Heart left ventricle (tissue), 16 donors: ENCODE measurements around the gene C10orf62. TPM values are rescaled to one million over a fixed set of nuclear protein-coding genes. Genes with fewer than 3 reads are reported as not detected.

Source experiments
- ATAC-seq, 4 donors: fragments of 200-7000 bp; cut with Tn5 transposase; one replicate each; pipeline ENCODE4 v1.9.1; 2020 to 2022; ENCODE audit warnings: moderate library complexity in 4 of 4, mild to moderate bottlenecking in 3 of 4, moderate number of reproducible peaks in 1 of 4
- DNase-seq, 5 donors: peaks; one replicate each; pipeline ENCODE4 v3.0.0-alpha.2; 2020
- H3K27ac ChIP-seq, 12 donors: fragments of 200-600 bp; sonication (generic) in 4 of 12; one replicate each; pipeline versions ENCODE4 v1.5.0 to v1.8.0; 2016 to 2022; ENCODE audit warnings: mild to moderate bottlenecking in 2 of 12
- H3K27me3 ChIP-seq, 9 donors: fragments of 200-600 bp; sonication (generic) in 2 of 9; one replicate each; pipeline versions ENCODE4 v1.5.1 to v1.8.0; 2016 to 2022; ENCODE audit warnings: mild to moderate bottlenecking in 3 of 9
- H3K36me3 ChIP-seq, 9 donors: fragments of 200-600 bp; sonication (generic) in 2 of 9; one replicate each; pipeline versions ENCODE4 v1.5.0 to v1.8.0; 2018 to 2022; ENCODE audit warnings: mild to moderate bottlenecking in 2 of 9
- H3K4me1 ChIP-seq, 12 donors: fragments of 200-600 bp; sonication (generic) in 4 of 12; one replicate each; pipeline versions ENCODE4 v1.5.0 to v1.8.0; 2016 to 2022; ENCODE audit warnings: mild to moderate bottlenecking in 3 of 12
- H3K4me3 ChIP-seq, 12 donors: fragments of 200-600 bp; sonication (generic) in 4 of 12; one replicate each; pipeline versions ENCODE4 v1.5.0 to v1.8.0; 2017 to 2022; ENCODE audit warnings: mild to moderate bottlenecking in 9 of 12, moderate library complexity in 4 of 12
- H3K9me3 ChIP-seq, 12 donors: fragments of 200-600 bp; sonication (generic) in 4 of 12; one replicate each; pipeline versions ENCODE4 v1.5.0 to v1.8.0; 2016 to 2022; ENCODE audit warnings: mild to moderate bottlenecking in 1 of 12
- POLR2A ChIP-seq, 2 donors: fragments of 450-650 bp; IDR thresholded peaks; one replicate each; pipeline ENCODE4 v1.6.1; 2017; ENCODE audit warnings: antibody characterized with exemption in 2 of 2, mild to moderate bottlenecking in 2 of 2, moderate library complexity in 2 of 2
- WGBS, 4 donors: extraction: QIAGEN DNeasy Blood & Tissue Kit in 2 of 4; methylation state at CpG; one replicate each; pipeline versions ENCODE4 v1.1.5 to v1.1.7; 2013 to 2018; 5-methylcytosine and 5-hydroxymethylcytosine counted together
- intact Hi-C, 10 donors: fragments of 100-400 bp; cut with DNase I; formaldehyde crosslinking; loops; one replicate each; pipeline versions ENCODE4 v1.11.1 to v1.14.2; 2022
- polyA plus RNA-seq, 2 donors: library from polyadenylated mRNA; stranded (reverse); fragments of 200-250 nt; gene quantifications; one replicate each; pipeline ENCODE4 v1.2.3, GENCODE V29; 2013
- total RNA-seq, 9 donors: library from RNA; depleted of rRNA in 2 of 9; stranded (reverse); fragments of >200 nt in 2 of 9; fragmentation: NEBNext Ultra II Directional in 3 of 9; extraction: Animal tissue kit (Norgen Biotek cat#: 25700) in 3 of 9; gene quantifications; one replicate each; pipeline versions ENCODE4 v1.1.0 to v1.2.4, GENCODE V29; 2016 to 2023
- TF ChIP-seq, protein P1 (sequence below), 12 donors: fragments of 200-600 bp; sonication (generic) in 4 of 12; IDR thresholded peaks; one replicate each; pipeline versions ENCODE4 v1.5.0 to v1.8.0; 2018 to 2022; ENCODE audit warnings: antibody characterized with exemption in 12 of 12, mild to moderate bottlenecking in 5 of 12
- donor health status: ischemic (EF 13 %, LVEDD 7.1; RV severe dilation, severe dysfunction).
- donor health status: healthy with polysubstance abuse.
- donor health status: DM: no; HTN: yes; CAD: no.
- donor health status: DM: no; HTN: no; CAD: no.
- donor health status: ischemic (EF 25% LVEDD 6.9; RV normal size, moderate dysfunction).
- donor health status: ischemic (EF 25% LVEDD 5.7; RV mildly dilated, moderate dysfunction).
- donor health status: healthy.
- donor health status: DM: yes; HTN: yes; CAD: no.
- donor health status: ischemic (EF 35%, LVEDD 5.7; RV mildly dilated, moderate dysfunction).
- donor health status: nonischemic (EF 11% LVEDD 7.7; RV severe dilation, severe dysfunction).
- donor health status: DM: yes; HTN: yes; CAD: no.
- donor health status: PGD.
- donor health status: ischemic (EF 29% LVEDD 5.4; RV normal size, mild dysfunction).
- donor health status: nonischemic (EF 23%, LVEDD 6.1; RV moderate dilation, normal function).

C10orf62 gene
- total and polyA plus RNA-seq, 11 donors, result 0.24 to 2.1 (median 0.65) TPM

DNA sequence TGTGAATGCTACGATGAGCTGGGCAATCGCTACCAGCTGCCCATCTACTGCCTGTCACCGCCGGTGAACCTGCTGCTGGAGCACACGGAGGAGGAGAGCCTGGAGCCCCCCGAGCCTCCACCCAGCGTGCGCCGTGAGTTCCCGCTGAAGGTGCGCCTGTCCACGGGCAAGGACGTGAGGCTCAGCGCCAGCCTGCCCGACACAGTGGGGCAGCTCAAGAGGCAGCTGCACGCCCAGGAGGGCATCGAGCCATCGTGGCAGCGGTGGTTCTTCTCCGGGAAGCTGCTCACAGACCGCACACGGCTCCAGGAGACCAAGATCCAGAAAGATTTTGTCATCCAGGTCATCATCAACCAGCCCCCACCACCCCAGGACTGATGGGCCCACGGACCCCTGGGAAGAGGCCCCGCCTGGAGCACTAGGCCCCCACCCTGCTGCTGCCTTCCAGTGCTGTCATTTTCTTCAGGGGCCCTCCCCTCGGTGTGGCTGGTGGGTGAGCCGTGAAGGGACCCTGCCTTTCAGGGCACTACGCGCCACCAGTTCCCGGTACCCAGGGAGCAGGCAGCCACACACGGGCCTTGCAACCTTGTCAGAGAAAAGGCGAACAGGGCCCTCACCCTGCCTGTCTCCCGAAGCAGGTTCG lies 19.3 kb upstream of the C10orf62 start:
- Histone ChIP-seq H3K36me3 (peaks cover 0 to 36% (median 32%) of the 10 kb centered on the region in 9 donors), H3K4me1 (peaks cover 0 to 44% (median 19%) of the 10 kb centered on the region in 12 donors), H3K9me3 (no peaks in the 10 kb centered on the region), H3K27me3 (no peaks in the 10 kb centered on the region), H3K27ac (peak overlapping the region in 7 of 12 donors; percentile 38 to 95 (median 90)), H3K4me3 (no peak overlapping the region)
- ATAC-seq (no peak), DNase-seq (peak in 1 of 5 donors; percentile 42)
- intact Hi-C loops, result loop anchor here in 4 of 10 donors (5.0 kb wide), 2 partner anchors 42 to 162 kb away; no protein-coding TSS in a partner anchor
- TF ChIP-seq, protein P1, sequence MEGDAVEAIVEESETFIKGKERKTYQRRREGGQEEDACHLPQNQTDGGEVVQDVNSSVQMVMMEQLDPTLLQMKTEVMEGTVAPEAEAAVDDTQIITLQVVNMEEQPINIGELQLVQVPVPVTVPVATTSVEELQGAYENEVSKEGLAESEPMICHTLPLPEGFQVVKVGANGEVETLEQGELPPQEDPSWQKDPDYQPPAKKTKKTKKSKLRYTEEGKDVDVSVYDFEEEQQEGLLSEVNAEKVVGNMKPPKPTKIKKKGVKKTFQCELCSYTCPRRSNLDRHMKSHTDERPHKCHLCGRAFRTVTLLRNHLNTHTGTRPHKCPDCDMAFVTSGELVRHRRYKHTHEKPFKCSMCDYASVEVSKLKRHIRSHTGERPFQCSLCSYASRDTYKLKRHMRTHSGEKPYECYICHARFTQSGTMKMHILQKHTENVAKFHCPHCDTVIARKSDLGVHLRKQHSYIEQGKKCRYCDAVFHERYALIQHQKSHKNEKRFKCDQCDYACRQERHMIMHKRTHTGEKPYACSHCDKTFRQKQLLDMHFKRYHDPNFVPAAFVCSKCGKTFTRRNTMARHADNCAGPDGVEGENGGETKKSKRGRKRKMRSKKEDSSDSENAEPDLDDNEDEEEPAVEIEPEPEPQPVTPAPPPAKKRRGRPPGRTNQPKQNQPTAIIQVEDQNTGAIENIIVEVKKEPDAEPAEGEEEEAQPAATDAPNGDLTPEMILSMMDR (IDR thresholded peaks at IDR 0.05), result no peak
- no peak for TF ChIP-seq POLR2A (IDR thresholded peaks at IDR 0.05)
- WGBS, 4 donors, result 92 to 96% (median 94%) methylated on average over 25 to 33 of the region's 33 CpGs

DNA sequence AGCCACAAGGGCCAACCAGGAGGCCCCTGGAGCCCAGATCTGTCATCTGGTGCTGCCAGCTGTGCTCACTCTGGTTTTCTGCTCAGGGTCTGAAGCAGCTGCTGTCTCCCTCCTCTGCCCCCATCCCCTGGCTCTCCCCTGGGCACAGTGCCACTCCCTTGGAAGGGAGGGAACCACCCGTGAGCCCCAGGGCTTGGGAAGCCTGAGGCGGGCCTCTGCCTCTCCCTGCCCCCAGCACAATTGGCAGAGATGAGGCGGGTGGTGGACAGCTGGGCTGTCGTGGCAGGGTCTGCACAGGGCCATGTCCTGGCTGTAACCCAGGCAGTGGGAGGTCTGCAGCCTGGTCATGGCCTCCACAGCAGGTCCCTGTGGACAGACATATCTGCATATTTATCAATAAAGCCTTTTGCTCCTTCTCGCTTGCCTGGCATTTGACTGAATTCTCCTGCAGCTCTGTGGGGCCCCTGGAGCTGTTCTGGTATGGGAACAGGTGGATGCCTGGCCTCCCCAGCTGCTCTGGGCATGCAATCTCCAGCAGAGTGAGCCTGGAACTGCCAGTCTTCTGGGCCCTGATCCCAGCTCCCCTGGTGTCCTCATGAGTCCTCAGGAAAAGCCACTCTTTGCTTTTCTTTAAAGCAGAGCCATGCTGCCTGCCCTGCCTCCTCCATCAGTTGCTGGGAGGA lies 18.6 kb upstream of the C10orf62 start:
- no peaks in the 10 kb centered on the region for H3K9me3 ChIP-seq
- intact Hi-C loops, result loop anchor here in 4 of 10 donors (5.0 kb wide), 2 partner anchors 41 to 161 kb away; no protein-coding TSS in a partner anchor
- peak in 2 of 5 donors; percentile 51 to 61 for DNase-seq
- 30 to 64% (median 58%) methylated on average over 4 to 5 of the region's 5 CpGs; no CpG with 5 or more reads in 1 of the 4 donors for WGBS, 4 donors
- H3K4me3 ChIP-seq, result no peak overlapping the region
- TF ChIP-seq POLR2A (IDR thresholded peaks at IDR 0.05), result no peak
- TF ChIP-seq, protein P1 (IDR thresholded peaks at IDR 0.05), result no peak
- H3K27me3 ChIP-seq, result no peaks in the 10 kb centered on the region
- H3K36me3 ChIP-seq, result peaks cover 0 to 36% (median 32%) of the 10 kb centered on the region in 9 donors
- peaks cover 0 to 49% (median 22%) of the 10 kb centered on the region in 12 donors for H3K4me1 ChIP-seq
- peak in 2 of 4 donors; percentile 27 to 34 for ATAC-seq
- peak overlapping the region in 9 of 12 donors; percentile 71 to 95 (median 90) for H3K27ac ChIP-seq

DNA sequence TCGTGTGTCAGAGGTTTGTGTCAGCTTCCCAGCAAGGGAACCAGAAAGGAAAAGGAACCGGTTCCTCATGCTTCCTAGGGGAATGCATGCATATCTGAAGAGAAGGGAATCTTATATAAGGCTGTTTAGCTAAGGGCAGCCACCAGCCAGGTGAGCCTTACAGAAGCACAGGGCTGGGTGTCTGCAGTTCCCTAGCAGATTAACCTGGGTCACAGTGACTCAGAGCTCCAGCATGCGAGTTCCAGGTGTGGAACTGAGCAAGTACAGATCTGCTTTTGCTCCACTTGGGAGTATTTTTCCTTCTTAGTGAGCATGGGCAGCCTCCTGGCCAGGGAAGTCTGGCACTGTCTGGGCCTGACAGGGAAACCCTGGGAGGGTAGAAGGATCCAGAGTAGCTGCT lies 17.9 kb upstream of the C10orf62 start:
- intact Hi-C loops, result loop anchor here in 9 of 10 donors (1.0 to 5.0 kb wide), 5 partner anchors 39 to 161 kb away; no protein-coding TSS in a partner anchor
- H3K4me3 ChIP-seq, result no peak overlapping the region
- peak in 1 of 5 donors; percentile 9 for DNase-seq
- peaks cover 0 to 36% (median 32%) of the 10 kb centered on the region in 9 donors for H3K36me3 ChIP-seq
- H3K9me3 ChIP-seq, result no peaks in the 10 kb centered on the region
- no peaks in the 10 kb centered on the region for H3K27me3 ChIP-seq
- no peak for TF ChIP-seq POLR2A (IDR thresholded peaks at IDR 0.05)
- TF ChIP-seq, protein P1 (IDR thresholded peaks at IDR 0.05), result no peak
- no peak for ATAC-seq
- peak overlapping the region; percentile 40 to 95 (median 88) for H3K27ac ChIP-seq
- H3K4me1 ChIP-seq, result peaks cover 0 to 50% (median 24%) of the 10 kb centered on the region in 12 donors
- 75 to 84% (median 79%) methylated on average over 3 of the region's 3 CpGs for WGBS, 4 donors
